Head of caudate nucleus (tissue), 42 donors: ENCODE results near the gene TTC4.
A peak's percentile ranks its signal among the peaks of the same experiment; 100 is the strongest.

ENCODE experiments used
- DNase-seq, 42 donors: peaks; one replicate each; pipeline versions ENCODE4 v3.0.0 to v3.0.0-alpha.2; 2020 to 2021; ENCODE audit warnings: mixed read lengths in 7 of 42
- intact Hi-C: fragments of 100-400 bp; cut with DNase I; formaldehyde crosslinking; loops from one replicate; pipeline ENCODE4 v1.15.0; 2022

Gene TTC4

DNA sequence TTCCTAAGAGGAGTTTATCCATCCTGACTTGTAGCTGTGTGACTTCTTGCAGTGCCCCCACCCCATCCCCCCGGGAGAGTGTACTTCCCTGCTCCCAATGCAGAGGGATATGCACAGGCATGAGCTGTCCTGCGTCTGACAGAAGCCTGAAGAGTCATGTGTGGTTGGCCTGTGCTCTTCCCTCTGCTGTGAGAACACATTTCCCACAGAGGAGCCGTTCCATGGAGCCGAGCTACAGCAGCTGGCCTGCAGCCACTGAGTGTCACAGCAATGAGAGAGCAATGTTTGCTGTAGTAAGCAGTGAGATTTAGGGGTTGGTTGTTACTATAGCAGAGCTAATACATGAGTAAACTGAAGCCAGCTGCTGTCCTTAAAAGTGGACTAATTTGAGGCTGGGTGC, 26.6 kb downstream of the TTC4 start:
- intact Hi-C loops, result no loop called here
- peak in 3 of 42 donors; percentile 4 to 28 (median 23) for DNase-seq

DNA sequence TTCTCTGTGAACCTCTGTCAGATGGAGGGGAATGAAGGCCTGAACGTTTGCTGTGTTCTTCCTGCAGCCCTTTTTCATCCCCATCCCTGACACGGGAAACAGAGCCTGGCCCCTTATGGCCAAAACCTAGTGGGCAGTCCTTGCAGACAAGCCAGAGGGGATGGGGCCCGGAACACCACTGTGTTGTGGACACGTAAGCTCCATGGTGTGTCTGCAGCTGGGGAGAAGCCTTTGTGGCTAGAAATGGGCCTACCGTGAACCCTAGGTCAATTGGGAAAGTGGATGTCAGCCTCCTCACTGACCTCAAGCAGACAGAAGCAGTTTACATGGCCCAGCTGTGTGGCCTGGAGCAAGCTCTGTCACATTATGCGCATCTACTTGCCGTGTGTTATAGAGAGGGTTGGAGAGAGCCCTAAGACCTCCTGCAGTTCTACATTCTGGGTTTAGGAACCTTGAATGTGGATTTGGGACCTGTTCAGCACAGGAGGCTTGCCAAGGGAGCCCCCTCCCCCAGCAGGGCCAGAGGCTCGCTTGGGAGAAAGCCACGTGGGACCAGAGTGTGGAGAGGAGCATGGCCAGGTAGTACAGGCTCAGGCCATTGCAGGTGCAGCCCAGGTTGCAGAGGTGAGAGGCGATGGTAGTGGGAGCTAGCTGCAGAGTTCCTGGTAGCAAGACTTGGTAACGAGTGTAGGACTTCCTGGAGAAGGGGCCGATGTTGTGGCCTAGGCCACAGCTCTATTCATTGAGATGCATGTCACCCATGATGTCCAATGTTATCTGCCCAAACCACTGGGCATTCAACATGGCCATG, 28.0 kb downstream of the TTC4 start:
- DNase-seq, result peak in 2 of 42 donors; percentile 4 to 34
- intact Hi-C loops, result no loop called here

DNA sequence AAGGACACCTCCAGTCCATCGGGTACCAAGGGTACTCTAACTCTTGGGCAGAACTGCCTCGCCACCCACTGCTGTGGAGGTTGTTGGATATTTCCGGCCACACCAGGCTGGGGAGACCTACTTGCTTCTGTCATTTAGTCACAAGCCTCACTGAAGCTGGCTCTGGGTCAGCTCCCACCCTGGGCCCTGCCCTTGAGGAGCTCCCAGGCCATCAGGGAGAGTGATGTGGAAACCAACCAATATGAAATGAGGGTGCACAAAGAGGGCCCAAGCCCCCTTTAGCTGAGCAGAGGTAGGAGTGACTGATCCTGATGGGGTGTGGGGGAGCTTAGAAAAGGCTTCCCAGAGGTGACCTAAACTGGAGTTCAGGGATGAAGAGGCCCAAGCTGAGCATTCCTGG, 29.0 kb downstream of the TTC4 start:
- peak in 1 of 42 donors; percentile 6 for DNase-seq
- intact Hi-C loops, result no loop called here

DNA sequence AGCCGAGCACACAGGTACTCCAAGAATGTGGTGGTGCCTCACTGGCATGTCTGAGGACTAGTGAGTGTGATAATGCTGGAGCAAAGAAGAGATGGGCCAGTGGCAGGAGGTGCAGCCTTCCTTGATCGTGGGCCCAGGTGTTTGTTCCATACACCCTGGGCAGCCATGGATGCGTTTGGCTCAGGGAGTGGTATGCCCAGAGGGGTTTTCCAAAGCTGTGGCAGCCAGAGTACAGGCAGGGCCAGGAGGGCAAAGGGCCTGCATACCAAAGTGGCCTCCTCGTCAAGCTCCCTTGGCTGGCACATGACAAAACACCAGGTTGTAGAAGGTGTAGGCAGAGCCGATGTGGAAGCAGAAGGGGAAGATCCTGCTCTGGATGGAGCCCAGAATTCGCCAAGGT, 29.6 kb downstream of the TTC4 start:
- peak in 1 of 42 donors; percentile 3 for DNase-seq
- intact Hi-C loops, result no loop called here

DNA sequence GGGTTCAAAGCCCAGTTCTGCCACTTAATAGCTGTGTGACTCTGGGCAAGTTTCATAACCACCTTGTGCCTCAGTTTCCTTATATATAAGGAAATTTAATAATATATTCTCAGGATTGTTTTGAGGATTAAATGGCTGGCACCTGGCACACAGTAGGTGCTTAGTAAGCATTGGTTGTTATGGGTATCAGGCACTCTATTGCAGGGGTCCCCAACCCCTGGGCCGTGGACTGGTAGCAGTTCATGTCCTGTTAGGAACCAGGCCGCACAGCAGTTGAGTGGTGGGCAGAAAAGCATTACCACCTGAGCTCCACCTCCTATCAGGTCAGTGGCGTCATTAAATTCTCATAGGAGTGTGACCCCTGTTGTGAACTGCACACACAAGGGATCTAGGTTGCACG, 30.2 kb downstream of the TTC4 start:
- DNase-seq, result no peak
- intact Hi-C loops, result no loop called here

DNA sequence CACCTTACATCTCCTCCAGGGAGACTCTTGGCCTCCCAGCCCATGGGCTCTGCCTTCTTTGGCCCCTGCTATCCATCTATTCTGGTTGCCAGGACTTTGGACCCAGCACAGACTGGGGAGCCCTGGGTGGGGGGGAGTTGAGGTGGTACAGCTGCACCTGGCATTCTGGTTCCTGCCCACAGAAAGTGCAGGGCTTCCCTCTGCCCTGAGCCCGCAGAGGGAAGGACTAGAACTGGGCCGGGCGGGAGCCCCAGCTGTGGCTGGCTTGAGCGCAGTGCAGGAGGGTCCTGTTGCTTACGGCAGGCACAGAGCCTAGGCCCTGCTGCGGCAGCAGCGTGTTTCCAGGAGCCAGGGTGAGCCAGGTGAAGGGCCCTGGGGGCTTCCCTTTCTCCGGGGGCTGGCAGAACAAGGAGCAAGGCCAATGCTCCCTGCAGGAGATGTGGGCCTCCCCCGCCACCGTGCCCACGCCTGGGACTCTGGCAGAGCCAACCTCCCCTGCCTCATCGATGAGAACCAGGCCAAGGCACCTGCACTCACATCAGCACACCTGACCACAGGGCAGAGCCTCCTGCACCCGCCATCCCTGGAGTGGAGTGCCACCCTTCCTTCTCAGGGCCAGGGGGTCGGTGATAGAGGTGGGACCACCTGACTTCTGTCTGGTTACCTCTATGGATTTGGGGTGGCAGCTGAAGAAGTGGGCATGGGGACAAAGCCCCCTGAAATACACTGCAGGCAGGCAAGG, 32.6 kb downstream of the TTC4 start:
- intact Hi-C loops, result no loop called here
- DNase-seq, result no peak

DNA sequence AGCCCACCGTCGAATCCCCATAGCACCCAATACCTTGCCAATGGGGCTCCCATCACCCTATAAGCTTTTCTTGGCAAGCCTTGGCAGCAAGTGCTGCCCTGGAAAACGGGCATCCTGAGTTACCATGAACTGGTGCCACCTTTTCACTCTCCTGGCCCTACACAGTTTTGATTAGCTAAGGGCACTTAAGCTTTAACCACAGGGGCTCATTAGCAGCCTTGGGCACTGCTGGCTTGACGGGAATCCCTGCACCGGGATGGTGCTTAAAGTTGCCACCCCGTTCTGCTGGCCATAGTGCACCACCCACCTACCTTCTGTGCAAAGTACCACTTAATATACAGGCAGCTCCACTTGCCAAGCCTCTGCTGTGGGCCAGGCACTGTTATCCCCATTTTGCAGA, 34.9 kb downstream of the TTC4 start:
- intact Hi-C loops, result no loop called here
- no peak for DNase-seq

DNA sequence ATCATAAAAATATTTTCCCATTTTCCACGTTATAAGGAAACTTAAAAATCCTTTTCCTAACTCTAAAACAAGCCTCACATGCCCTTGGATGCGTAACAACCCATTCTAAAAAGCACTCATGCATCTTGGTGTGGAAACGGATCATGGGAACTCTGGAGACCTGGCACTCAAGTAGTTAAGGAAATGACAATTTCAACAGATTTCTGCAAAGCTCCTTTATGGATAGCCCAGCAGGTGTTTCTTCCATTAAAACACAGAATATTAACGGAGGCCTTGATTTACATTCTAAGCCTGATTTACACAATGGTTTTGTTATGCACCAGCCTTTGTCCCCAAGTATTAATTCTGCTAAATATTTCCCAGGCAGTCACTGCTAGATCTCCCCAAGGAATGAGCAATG, 35.8 kb downstream of the TTC4 start:
- DNase-seq, result no peak
- intact Hi-C loops, result no loop called here

DNA sequence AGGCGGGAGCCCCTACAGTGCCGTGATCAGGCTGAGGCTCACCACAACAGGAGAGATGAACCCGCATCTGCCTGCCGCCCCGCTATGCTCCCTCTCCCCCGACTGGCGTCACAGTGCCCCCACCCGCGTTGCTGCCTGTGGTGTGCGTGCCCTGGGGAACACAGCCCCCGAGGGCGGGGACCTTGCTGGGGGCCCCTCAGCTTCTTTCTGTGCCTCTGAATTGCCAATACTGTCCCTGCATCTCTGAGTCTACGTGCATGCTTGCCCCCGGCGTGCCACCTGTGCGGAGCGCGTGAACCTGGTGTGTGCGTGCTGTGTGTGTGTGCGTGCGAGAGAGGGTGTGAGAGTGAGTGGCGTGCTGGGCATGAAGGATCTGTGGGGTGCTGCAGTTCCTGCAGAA, 38.4 kb downstream of the TTC4 start:
- no peak for DNase-seq
- intact Hi-C loops, result no loop called here

DNA sequence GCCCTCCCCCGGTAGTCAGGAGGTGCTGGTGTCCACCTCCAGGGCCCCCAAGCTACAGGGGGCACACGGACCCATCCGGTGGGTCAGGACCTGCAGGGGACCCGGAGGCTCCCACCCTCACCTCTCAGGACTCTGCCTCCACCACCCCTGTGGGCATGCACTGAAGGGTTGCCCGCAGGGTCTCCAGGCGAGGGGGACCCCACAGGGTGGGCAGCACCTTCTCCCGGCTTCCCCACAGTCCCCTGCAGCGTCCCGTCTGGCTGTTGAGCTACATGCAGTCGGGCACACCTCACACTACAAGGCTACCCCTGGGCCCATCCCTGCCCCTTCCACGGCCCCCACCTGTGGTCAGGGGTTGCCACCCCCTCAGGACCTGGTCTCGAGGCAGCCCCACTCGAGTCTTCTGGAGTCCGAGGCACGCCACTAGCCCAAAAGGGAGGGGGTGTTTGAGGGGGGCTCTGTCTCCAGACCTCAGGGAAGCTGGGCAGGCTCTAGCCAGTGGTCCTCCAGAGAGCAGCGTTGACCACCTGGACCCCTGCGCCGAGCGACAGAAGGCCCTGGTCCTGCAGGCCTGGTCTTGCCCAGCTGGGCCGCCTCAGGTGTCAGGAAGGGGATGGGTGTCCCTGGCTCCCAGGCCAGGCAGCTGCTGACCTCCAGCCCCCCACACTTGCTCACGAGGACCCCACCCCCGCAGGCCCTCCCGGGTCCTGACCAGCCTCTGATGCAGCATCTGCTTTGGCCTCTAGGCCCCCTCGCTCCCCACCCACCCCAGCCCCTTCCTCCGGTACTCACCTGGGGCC, 39.0 kb downstream of the TTC4 start:
- intact Hi-C loops, result no loop called here
- no peak for DNase-seq

DNA sequence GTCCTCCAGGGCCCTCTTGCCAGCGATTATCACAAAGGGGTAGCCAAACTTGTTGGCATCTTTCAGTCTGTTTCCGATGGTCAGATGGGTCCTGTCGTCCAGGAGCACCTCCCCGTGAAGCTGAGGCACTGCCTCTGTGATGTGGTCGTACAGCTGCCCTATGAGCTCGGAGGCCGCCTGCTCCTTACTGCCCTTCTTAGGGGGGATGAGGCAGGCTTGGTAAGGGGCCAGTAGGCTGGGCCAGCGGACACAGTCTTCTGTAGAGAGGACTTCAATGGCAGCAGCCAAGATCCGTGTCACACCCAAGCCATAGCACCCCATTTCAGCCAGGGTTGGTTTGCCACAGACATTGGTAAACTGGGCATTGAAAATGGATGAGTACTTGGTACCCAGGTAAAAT, 42.2 kb downstream of the TTC4 start:
- intact Hi-C loops, result no loop called here
- DNase-seq, result no peak

DNA sequence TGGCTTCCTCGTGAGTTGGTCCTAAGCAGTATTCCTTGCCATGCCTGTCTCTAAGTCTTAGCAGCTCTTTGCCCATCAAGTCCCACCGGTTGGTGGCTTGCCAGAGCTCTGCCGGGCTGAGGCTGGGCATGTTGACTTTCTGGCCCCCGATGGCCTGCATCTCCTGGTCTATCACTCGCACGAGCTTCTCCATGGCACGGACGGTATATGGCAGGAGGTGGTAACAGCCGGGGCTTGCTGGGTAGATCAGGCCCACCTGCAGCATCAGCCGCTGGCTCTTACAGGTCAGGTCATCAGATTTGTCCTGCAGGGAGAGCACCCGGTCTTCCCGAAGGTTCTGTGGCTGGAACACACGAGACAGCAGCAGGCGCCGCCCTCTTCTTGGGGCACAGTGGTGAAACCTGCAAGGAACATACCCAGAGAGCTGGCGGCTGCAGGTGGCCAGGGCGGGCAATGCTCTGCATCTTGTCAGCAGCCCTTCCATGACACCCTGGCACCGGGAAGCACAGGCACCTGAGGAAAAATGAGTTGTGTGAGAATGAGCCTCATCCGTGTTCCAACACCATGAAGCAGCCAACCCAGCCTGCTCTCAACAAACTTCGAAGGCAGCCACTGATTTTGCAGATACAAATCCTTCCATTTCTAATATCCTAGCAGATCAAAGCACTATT, 43.2 kb downstream of the TTC4 start:
- DNase-seq, result no peak
- intact Hi-C loops, result no loop called here

DNA sequence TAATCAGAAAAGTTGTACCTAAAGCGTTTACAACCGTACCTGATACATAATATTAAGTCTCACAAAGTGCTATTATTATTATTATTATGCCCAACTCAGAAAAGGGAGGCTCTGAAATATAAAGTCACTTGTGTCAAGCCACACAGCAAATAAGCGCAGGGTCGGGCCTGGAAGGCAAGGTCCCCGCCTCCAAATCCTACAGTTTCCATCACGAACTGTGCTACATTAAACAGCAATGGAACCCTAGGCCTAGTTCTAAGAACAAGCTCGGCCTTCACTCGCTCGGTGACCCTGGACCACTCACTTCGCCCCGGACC, 48.1 kb downstream of the TTC4 start:
- peak in 4 of 42 donors; percentile 4 to 17 (median 12) for DNase-seq
- intact Hi-C loops, result loop anchor here (5.0 to 10.0 kb wide), 2 partner anchors 46 to 709 kb away; partner anchors contain the start of genes TCEANC2, TMEM59 and TTC4

DNA sequence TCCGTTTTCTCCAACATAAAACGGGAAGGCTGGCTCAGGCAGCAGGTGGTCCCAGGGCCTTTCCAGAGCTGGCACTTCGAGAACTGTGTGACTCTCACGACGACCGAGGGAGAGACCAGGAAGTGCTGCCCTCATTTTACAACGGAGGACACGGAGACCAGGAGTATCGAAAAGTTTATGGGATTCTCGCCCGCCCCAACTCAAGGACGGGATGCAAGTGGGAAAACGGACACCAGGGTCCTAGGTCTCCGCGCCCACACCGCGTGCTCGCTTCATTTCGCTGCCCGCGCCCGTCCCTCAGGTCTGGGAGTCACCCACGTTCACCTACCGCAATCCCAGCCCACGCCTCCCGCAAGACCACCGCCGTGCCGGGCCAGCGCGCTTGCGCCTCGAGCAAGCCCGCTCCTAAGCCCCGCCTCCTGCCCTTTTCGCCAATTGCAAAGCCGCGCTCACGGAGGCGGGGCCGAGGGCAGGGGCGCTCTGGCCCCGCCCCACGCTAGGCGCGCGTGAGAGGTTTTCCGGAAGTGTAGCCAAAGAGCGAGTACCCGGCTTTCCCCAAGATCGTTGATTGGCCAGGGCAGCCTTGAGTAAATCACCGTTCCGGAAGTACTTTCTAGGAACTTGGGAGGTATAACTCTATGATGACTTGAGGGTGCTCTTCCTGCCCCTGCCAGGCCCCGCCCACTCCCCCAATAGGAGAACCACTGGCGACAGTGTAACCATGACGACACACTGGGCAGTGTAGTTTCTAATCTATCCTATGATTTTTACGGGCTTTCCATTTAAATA, 48.7 kb downstream of the TTC4 start, which contains the start of gene PARS2:
Gene PARS2 (minus strand): TSS at position 391 of the 789 bp plus-strand sequence. CDS start 5,362 bp downstream, outside the sequence.
- peak; percentile 92 to 98 (median 96) for DNase-seq
- intact Hi-C loops, result loop anchor here (5.0 to 10.0 kb wide), 2 partner anchors 47 to 710 kb away; partner anchors contain the start of genes TCEANC2, TMEM59 and TTC4

DNA sequence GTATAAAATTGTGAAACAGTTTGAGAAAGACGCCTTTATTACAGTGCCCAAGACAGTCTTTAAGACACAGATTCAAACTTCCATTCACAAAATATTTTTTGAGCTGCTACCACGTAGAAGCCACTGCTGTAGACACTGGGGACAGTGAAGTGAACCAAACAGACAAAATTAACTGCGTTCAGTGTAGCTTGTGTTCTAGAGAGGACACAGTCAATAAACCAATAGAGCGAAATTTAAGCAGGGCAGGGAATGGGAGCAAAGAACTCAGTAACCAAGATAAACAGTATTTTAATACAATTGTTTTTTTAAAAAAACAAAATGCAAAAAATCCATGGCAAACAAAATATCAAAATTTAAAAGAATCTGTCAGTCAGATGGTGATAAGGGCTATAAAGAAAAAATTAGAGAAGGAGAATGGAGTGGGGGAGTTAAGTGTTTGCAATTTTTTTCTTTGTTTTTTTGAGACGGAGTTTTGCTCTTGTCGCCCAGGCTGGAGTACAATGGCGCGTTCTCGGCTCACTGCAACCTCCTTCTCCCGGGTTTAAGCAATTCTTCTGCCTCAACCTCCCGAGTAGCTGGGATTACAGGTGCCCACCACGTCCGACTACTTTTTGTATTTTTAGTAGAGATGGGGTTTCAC, 49.4 kb downstream of the TTC4 start:
- intact Hi-C loops, result loop anchor here (5.0 to 10.0 kb wide), 2 partner anchors 48 to 710 kb away; partner anchors contain the start of genes TCEANC2, TMEM59 and TTC4
- no peak for DNase-seq

DNA sequence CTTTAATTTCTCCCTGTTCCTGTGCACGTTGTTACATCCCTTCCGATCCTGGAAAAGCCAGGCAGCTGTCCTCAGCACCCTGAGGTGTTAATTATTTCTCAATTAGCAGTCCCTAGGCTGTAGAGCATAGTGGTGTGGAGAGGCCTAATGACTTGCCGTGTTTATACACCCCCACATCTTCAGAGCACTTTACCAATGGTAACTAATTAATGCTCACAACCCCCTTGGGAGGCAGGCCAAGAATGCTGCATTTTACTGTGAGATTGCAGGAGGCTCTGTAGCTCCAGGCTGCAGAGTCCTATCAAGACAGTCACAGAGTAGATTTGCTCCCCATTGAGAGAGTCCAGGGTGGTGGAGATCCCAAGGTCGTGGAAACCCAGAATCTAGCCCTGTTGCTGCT, 51.1 kb downstream of the TTC4 start:
- intact Hi-C loops, result loop anchor here (10.0 kb wide), 1 partner anchor 712 kb away; the partner anchor contains the start of genes TCEANC2 and TMEM59
- no peak for DNase-seq

DNA sequence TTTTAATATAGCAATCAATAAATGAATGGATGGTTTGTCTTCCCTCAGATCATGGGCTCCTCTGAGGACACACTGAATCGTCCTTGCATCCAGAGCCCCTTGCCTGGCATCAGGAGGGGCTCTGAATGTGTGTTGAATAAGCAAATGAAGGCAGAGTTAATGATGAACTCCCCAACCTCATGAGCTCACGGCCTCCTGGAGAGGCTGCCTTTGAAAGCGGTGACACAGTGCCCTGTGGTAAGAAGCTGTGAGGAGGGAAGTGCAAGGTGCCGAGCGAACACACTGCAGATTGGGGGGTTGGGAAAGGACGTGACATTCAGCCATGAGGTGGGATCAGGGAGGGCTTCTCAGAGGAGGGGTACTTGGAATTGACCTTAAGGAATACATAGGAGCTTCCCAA, 51.9 kb downstream of the TTC4 start:
- no peak for DNase-seq
- intact Hi-C loops, result loop anchor here (10.0 kb wide), 1 partner anchor 713 kb away; the partner anchor contains the start of genes TCEANC2 and TMEM59
